Right hindlimb (tissue), 1 donor: Measurements from ENCODE around the gene CNOT6.

Experiments used
- DNase-seq: peaks from one replicate; pipeline ENCODE4 v3.0.0-alpha.2; 2018

Gene CNOT6

DNA sequence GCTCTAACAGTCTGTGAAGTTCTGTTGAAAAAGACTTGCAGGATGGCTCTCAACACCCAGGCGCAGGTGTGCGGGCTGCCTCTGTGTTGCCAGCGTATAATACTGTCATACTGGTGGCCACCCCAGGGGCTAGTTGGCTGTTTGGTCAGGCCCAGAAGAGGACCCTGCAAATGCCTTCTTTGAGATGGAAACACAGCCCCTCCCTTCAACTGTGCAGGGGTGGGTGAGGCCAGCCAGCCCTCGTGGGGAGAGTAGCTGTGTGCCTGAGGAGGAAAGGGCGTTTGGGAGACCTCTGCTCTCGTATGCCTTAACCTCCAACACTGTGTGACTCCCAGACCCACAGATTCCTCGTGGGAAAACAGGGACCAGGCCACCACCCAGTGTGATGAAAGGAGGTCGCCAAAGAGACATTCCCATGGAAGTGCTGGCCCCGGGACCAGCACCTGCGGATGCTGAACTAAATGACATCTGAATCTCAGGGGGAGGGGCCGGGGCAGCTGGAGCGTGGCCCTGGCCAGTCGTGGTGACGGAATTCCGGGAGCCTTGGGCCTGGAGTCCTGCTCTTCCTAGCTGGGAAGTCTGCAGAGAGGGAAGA is 108.4 kb downstream of the CNOT6 start:
- DNase-seq: peak; percentile 12

DNA sequence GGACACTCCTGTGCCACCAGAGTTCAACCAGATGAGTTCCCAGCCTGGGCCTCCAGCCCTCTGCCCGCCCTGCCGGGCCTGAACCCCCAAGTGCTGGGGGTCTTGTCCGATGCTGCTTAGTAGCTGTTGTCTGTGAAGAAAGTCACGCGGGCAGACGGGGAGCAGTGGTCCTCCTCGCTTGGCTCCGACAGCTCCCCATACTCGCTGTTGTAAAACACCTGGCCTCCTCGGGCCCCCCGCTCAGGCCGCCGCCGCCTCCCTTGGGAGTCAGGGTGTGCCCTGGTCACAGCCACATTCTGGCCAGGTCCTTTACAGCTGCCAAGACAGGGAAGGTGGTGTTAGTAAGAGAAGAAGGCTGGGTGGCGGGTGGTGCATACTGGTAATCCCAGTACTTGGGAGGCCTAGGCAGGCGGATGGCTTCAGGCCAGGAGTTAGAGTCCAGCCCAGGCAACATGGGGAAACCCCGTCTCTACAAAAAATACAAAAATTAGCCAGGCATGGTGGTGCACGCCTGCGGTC is 109.0 kb downstream of the CNOT6 start:
- no peak for DNase-seq

DNA sequence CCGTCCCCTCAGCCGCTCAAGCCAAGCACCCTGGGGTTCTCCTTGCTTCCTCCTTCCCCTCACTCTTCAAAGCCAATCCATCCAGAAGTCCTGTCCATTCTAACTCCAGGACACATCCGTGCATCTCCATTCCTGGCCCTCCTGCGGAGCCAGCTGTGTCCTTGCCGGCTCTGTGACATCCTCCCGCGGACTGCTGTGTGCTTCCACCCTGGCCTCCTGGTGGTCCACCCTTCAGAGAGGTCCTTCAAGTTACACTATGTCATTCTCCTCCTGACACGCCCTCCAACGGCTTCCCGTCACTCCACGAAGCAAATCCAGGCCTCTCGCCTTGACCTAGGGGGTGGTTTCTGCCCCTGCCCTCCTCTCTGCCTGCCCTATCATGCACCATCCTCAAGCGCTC is 110.1 kb downstream of the CNOT6 start:
- no peak for DNase-seq

DNA sequence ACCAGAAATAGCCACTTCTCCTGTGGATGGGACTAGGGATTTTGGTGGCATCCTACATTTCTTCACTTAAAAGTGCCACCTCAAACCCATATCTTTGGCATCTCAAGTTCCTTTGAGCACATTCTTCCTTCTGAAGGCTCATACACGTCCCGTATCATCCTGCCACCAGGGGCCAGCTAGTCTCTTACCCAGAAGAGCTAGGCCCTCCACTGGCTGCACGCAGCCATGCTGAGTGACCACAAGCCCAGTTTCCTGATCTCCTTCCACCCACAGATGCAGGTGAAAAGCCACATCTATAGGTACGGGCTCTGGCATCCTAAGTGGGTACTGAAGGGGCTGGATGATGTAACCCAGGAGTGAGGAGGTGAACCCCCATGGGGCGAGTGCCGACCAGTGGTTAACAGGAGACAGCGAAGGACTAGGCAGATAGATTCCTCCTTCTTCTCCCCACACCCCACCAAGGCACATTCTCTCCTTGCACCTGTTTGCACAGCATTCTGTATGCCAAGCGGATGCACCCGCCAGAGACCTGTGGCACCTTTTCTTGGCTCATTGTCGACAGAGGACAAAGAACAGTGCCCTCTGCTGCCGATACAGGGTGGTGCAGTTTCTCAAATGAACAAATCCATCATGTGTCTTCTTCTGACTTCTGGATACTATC is 111.5 kb downstream of the CNOT6 start:
- DNase-seq: no peak

DNA sequence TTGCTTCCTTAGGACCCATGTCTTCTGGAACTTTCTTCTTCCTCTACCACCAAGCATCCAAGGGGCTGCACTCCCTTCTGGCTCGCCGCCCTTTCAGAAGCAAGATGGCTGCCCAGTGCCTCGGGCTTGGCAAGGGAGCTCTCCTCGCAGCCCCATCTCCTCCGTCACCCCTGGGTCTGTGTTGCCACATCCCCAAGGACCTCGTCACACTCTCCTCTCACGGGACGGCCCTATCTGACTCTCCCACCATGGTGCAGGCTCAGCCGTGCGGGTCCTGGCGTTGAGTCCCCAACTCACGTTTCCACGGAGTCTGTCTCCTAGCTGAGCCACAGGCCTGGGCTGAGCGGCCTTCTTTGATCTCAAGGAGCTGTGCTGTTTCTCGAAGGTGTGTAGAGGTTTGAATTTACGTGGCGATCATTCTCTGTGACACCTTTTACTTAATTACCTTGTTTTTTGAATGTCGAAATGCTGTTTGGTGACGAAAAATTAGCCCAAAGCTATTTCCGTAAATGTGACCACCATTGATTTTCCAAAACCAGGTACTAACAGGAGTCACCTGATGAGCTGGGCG is 112.1 kb downstream of the CNOT6 start:
- DNase-seq: no peak

DNA sequence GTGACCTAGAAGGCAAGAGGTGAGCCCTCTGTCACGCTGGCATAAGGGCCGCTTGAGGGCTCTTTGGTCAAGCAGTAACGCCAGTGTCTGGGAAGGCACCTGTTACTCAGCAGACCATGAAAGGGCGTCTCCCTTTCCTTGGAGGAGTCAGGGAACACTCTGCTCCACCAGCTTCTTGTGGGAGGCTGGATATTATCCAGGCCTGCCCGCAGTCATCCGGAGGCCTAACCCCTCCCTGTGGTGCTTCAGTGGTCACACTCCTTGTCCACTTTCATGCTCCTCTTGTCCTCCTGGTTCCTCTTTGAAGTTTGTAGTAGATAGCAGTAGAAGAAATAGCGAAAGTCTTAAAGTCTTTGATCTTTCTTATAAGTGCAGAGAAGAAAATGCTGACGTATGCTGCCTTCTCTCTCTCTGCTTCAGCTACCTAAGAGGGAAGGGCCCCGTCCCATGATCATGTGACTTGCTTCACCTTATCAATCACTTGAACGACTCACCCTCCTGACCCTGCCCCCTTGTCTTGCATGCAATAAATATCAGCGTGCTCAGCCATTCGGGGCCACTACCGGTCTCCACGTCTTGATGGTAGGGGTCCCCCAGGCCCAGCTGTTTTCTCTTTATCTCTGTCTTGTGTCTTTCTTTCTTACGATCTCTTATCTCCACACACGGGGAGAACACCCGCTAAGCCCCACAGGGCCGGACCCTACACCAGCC is 113.8 kb downstream of the CNOT6 start:
- no peak for DNase-seq

DNA sequence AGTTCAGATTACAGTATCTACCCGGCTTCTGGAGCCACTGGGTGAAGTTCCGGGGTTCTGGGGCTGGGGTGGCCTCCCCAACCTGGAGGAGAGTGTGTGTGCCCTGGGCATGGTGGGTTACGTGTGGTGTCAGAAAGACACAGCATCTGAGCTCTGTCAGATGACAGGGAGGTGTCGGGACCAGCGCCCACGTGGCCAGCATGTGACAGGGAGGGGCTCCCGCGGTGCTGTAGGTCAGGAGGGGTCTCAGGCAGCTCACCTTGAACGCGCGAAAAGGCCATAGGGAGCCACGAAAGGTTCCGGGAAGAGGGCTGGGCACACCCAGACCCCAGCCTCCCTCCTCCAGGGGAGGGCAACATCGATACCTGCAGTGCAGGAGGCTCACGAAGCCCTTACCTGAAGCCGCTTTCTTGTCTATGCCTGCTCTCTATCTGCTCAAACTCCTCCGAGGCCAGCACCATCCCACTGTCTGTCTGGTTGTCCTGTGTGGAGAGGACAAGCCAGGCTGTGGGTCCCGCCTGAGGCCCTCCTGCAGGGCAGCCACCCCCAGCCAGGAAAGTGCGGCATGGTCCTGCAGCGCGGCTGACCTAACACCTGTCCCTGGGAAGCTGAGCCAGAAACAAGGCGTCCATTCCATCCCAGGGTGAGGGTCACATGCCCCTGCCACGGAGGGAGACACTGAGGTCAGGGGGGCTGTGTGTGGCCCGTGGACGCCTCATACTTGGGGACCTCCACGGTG is 114.6 kb downstream of the CNOT6 start:
- DNase-seq: no peak

DNA sequence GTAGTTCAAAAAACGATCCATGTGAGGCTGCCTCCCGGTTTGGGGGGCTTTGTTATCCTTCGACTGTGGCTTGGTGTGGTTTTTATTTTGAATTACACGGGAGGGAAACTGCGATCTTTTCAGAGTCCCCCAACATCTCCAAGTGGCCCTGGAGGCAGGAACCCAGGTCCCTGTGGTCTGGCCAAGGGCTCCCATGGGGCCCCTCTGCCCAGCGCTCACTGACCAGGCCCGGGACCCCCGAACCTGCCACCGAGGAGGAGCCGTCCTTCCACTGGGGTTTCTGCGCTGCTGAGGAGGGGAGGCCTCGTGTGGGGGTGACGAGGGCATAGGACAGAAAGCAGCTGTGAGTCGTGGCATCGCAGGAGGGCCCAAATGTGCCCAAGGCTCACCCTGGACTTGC is 115.2 kb downstream of the CNOT6 start:
- no peak for DNase-seq

DNA sequence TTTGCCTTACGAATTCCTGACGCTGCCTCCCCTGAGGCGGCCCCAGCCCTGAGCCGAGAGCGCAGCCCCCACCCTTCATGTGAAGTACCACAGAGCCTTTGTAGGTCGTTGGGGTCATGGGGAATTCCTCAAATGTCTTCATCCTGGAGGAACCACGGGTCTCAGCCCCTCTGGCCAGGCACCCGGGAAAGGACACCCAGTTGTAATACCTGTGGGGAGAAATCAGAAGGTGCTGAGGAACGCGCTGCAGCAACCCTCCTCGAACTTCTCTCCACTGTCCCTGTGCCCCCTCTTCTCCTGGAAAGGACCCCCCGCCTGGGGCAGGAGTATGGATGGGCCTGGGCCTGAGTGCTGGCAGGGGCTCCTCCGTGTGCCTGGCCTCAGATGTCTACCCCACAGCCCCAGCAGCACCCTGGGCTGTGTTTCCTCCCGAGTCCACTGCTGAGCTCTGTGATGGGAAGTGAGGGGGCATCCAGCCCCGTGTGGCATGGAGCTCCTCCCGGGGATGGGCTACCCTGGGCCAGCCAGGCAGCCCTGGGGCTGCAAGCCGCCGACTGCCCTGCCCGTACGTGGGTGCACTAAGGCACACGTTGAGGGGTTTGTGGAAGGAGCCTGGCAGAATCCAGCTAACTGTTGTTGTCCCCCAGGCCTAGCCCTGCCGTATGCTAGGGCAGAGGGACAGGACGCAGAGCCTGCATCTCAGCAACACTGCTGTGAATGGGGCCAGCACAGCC is 115.8 kb downstream of the CNOT6 start:
- DNase-seq: no peak

DNA sequence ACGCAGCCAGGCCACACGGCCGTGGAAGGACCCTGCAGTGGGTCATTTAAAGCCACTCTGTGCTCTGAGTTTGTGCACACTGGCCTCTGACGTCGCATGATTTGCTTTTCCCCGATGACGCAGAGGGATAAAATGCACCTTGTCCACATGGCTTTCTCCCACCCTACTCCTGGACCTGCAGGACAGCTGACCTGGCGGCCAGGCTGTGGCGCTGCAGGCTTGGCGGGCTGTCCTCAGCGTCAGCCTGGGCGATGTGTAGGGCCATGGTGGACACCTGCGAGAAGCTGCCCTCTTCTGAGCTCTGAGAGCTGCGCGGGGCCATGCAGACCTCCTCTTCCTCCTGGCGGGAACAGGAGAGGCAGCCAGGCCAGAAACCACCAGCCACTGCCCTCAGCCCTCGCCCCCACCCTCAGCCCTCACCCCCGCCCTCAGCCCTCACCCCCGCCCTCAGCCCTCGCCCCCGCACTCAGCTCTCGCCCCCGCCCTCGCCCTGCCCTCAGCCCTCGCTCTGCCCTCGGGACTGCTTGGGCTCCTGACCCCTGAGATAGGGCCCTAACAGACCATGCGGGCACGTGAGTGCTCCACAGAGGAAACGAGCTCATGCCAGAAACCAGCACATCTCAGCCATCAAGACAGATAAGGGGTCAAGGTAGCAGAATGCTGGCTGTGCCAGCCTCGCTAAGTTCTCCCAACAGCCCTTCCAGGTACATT is 117.1 kb downstream of the CNOT6 start:
- no peak for DNase-seq

DNA sequence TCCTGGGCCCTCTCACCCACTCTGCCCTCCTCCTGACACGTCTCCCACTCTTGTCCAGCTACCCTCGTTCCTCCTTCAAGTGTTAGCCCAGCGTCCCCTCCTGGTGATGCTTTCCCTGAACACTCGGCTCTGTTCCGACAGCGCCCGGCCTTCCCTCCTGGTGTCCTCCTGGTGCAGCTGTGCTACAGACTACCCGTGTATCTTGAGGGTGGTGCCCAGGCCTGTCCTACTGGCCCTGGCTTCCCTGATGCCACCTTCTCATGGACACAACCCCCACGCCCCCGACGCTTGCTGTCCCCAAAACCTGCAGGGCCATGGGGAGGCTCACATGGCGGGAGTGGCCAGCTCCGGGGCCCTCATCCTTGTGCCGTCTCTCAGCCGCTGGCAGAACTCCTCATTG is 118.5 kb downstream of the CNOT6 start:
- DNase-seq: no peak

DNA sequence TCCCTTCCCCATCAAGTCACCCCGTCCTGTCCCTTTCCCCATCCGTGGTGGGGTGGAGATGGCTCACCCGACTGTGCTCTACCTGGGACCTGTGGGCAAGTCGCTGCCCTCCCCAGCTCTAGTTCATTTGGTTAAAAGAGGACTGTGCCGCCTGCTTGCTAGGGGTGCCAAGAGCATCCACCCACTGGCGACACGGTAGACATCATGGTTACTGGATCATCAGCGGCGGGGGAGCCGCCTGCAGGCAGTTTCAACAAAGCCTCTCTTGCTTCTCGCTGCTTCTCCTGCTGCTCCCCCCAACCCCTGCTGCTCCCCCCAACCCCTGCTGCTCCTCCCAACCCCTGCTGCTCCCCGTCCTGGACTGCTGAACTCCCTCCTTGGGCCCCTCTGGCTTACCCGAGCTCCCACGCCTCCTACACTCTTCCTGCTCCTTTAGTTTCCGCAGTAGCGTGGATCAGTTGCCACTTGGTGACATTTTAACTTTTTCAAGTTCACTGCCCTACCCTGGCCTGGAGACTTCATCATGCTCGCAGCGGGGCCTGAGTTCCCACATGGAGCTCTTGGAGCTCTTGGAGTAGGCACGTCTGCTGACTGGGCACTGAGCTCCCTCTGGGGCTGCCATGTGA is 119.1 kb downstream of the CNOT6 start:
- DNase-seq: no peak

DNA sequence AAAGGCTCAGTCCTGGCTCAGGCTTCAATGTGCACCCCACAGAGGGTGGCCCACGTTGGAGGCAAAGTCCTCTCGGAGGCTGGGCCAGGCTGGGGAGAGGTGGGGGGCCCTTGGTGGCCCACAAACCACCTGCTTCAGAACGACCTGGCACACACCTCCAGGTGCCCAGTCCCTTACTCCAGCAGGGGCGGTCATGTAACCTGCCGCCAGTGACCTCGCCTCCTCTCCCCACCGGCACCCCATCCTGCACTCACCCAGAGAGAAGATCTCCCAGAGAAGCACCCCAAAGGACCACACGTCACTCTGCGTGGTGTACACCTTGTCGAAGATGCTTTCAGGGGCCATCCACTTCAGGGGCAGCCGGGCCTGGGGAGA is 119.6 kb downstream of the CNOT6 start:
- DNase-seq: no peak

DNA sequence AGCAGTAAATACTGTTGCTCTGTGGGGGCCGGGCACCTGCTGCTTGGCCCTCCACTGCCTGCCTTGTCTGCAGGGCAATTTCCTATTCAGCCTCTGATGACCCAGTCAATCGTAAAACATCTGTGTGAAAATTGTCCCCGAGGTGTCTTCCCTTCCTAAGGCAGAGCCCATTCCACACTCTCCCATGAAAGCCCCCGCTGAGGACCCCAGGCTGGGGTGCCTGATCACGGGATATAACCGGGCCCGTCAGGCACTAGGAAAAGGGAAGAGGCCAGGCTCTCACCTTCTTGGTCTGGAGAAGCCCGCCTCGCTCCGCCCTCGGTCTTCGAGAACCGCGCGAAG is 124.3 kb downstream of the CNOT6 start:
- no peak for DNase-seq

DNA sequence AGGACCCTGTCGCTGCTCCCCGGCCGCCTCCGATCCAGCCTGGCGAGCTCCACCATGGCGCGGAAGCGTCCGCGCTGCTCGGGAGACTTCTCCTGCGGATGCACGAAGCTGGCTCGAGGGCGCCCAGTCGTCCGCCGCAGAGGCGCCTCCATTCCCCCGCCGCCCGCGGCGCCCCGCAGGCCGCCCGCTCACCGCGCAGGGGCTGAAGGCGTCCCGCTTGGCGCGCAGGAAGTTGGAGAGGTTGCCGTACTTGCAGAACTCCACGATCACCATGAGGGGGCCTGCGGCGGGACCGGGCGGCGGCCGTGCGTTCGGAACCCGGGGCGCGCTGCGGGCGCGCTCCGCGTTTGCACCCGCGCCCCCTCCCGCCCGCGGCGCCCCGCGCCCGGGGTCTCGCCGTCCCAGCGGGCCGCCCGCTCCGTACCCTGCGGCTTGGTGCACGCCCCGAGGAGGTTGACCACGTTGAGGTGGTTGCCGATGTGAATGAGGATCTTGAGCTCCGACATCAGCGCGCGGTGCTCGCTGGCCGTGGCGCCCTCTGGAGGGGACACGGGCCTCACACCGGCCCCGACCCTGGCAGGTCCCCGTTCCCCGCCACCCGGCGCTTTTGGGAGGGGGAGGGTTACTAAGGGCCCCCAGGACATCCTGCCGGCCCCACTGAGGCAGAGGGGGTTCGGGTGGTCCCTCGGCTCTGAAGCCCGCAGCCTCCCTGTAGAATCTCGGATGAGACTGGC is 124.8 kb downstream of the CNOT6 start:
- peak; percentile 65 for DNase-seq

DNA sequence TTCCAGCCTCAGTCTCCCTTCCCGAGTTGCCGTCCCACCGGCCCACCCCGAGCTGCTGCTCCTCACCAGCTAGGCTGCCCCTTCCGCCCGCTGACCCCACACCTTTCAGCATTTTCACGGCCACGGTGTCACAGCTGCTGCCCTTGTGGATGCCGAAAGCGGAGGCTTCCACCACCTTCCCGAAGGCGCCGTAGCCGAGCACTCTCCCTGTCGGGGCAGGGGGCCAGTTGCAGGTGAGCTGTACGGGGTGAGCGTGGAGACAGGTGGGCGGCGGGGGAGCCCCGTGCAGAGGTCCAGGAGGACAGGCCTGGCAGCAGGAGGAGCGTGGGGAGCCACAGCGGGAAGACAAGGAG is 125.4 kb downstream of the CNOT6 start:
- no peak for DNase-seq

DNA sequence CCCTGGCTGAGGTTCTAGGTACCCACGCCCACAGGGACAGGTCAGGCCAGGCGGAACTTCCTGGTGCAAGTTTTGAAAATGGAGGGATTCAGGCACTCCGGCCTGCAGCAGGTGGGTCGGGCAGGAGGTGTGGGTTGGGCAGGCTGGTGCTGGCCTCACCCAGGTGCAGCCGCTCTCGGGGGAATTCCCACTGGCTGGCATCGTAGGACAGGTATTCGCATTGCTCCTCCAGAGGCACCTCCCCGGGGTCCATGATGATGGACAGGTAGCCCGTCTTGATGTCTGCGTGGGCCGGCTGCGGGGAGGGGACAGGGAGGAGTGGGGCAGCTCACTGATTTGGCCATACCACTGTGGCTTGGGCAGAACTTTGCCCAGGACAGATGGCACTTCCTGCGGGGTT is 125.8 kb downstream of the CNOT6 start:
- DNase-seq: no peak

DNA sequence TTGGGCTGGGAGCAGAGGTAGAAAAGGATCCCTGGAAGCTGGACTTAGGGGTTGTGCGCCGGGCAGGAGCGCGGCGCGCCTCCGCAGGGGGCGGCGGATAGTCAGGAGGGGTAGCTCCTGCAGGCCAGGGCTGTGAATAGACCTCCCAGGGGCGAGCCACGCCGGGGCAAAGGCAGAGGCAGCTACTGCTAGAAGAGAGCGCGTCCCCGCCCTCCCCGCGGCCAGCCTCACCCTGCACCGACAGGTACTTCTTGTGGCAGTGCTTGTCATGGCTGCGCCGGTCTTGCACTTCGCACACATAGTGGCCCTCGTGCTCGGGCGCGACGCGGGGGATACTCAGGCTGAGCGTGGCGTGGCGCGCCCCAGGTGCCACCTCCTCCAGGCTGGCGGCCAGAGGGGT is 127.1 kb downstream of the CNOT6 start:
- DNase-seq: no peak

DNA sequence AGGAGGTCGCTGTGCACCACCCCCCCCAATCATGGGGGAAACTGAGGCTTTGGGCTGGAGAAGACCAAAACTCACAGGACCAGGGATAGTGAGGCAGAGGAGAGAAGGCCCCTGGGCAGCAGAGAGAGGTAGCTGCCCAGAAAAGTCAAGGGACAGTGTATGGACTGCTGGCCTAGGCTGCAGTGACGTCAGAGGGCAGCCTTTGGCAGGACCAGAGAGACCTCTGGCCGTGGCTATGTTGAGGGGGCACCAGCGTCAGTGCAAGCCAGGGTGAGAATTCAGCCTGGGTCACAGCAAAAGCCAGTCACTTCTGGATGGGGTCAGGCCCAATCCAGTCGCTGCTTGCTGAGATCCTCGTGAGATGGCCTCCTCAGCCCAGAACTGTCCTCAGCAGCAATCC is 128.7 kb downstream of the CNOT6 start:
- no peak for DNase-seq

DNA sequence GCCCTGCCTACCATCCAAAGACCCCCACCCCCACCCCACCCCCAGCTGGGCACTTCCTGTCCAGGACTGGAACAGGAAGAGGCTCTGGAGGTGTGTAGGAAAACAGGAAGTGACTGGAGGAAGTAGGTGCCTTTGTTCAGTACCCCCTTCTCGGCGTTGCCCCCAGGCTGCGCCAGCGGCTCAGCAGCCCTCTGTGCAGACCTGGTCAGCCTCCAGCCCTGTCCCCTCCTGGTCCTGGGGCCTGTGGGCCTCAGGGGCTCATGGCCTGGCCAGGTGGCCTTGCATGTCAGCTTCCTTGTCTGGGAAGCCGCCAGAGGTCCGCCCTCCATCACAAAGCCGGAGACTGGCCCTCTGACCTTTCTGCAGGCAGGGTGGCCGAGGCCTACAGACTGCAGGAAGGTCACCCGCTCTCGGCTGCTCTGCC is 129.2 kb downstream of the CNOT6 start:
- no peak for DNase-seq

DNA sequence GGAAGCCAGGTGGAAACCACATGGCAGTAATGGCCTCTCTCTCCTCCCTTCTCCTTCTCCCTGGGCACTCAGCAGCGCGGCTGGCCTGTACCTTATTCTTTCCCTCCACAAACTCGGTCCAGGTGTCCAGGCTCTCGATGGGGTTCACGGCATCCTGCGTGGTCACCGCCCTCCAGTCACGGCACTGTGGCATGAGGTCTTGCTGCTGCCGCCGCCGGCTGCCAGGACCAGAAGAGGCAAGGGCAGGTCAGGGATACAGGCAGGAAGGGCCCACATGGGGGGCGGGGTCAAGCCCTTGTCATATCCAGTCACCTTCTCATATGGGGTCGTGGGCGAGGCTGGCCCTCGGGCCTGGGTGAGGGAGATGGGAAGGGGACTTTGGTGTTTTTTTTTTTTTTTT is 129.7 kb downstream of the CNOT6 start:
- no peak for DNase-seq
